MCF 10A (cell line): ENCODE measurements around the gene CYP11A1. TPM values are rescaled to one million over a fixed set of nuclear protein-coding genes. Genes with fewer than 3 reads are reported as not detected.

Experiments
- BruUV-seq: library from RNA; stranded (reverse); fragments of 400-500 nt; replicated peaks from 2 replicates; lab custom pipeline; 2021; lab: Mats Ljungman, UMichigan
- CTCF ChIA-PET: fragments of 300-600 bp; sonication (Branson Sonifier 250); formaldehyde crosslinking; extraction: SDS; loops from one replicate; lab custom pipeline; 2021; ENCODE audit warnings: antibody characterized with exemption, inconsistent platforms; lab: Yijun Ruan, JAX
- POLR2A ChIA-PET: fragments of 300-600, 350-650 bp; sonication (Branson Sonifier 250); formaldehyde crosslinking; extraction: SDS; loops from one replicate; lab custom pipeline; 2020; ENCODE audit warnings: antibody characterized with exemption, inconsistent platforms; lab: Yijun Ruan, JAX
- DNase-seq: peaks from one replicate; pipeline ENCODE4 v3.0.0-alpha.2; 2018; ENCODE audit not compliant: unreplicated experiment
- H3K27ac Mint-ChIP-seq: one replicate; pipeline ENCODE4 v1.8.0; 2022; ENCODE audit warnings: mild to moderate bottlenecking, low read depth, mixed read lengths; ENCODE audit not compliant: unreplicated experiment
- H3K27me3 Mint-ChIP-seq: one replicate; pipeline ENCODE4 v1.8.0; 2022; ENCODE audit warnings: mixed read lengths; ENCODE audit not compliant: insufficient read depth, unreplicated experiment
- H3K36me3 Mint-ChIP-seq: one replicate; pipeline ENCODE4 v1.8.0; 2022; ENCODE audit warnings: mild to moderate bottlenecking, moderate library complexity, mixed read lengths; ENCODE audit not compliant: insufficient read depth, unreplicated experiment
- H3K4me1 Mint-ChIP-seq: one replicate; pipeline ENCODE4 v1.8.0; 2022; ENCODE audit warnings: mixed read lengths; ENCODE audit not compliant: insufficient read depth, unreplicated experiment
- H3K4me3 Mint-ChIP-seq: one replicate; pipeline ENCODE4 v1.8.0; 2022; ENCODE audit warnings: mild to moderate bottlenecking, moderate library complexity, mixed read lengths; ENCODE audit not compliant: unreplicated experiment
- H3K9me3 Mint-ChIP-seq: one replicate; pipeline ENCODE4 v1.8.0; 2022; ENCODE audit warnings: mixed read lengths; ENCODE audit not compliant: unreplicated experiment
- CTCF ChIP-seq: fragments of 200-600 bp; IDR thresholded peaks from one replicate; pipeline ENCODE4 v1.8.0; 2022; ENCODE audit warnings: antibody characterized with exemption, mild to moderate bottlenecking; ENCODE audit not compliant: unreplicated experiment
- intact Hi-C: fragments of 100-400 bp; cut with micrococcal nuclease; formaldehyde crosslinking; loops from 2 replicates; pipeline ENCODE4 v1.14.1; 2022
- total RNA-seq: library from RNA; stranded (reverse); gene quantifications from 2 replicates; pipeline ENCODE4 v1.2.3, GENCODE V29; 2022

Gene CYP11A1
- total RNA-seq, 1 experiment from 2014 or later, result not detected

- intact Hi-C loops, result no loop called here
- no peaks in the 10 kb centered on the region for H3K27me3 Mint-ChIP-seq
- TF ChIP-seq CTCF, result no peak
- no peak for DNase-seq
- H3K36me3 Mint-ChIP-seq, result no peaks in the 10 kb centered on the region
- no peak overlapping the region for H3K27ac Mint-ChIP-seq
- ChIA-PET CTCF (interaction anchor here (1.0 to 9.4 kb wide), 3 partner anchors 46 to 245 kb away, joined by 3 to 112 read pairs (median 9); no protein-coding TSS in a partner anchor), POLR2A (interaction anchor here (0.5 kb wide), 1 partner anchor 14 kb away, joined by 4 read pairs; no protein-coding TSS in a partner anchor)
- H3K4me3 Mint-ChIP-seq, result no peak overlapping the region
- peaks cover 17% of the 10 kb centered on the region for H3K4me1 Mint-ChIP-seq
- BruUV-seq, result no TSS peak
- no peaks in the 10 kb centered on the region for H3K9me3 Mint-ChIP-seq
Observed at GRCh38 chr15:74386496-74387140, 19.2 kb upstream of the CYP11A1 start.

- no peak overlapping the region for H3K27ac Mint-ChIP-seq
- no peaks in the 10 kb centered on the region for H3K36me3 Mint-ChIP-seq
- no TSS peak for BruUV-seq
- no peaks in the 10 kb centered on the region for H3K9me3 Mint-ChIP-seq
- CTCF ChIA-PET, result interaction anchor here (0.6 to 9.4 kb wide), 6 partner anchors 10 to 246 kb away, joined by 3 to 112 read pairs (median 7); no protein-coding TSS in a partner anchor
- no peaks in the 10 kb centered on the region for H3K27me3 Mint-ChIP-seq
- TF ChIP-seq CTCF, result no peak
- no peak overlapping the region for H3K4me3 Mint-ChIP-seq
- POLR2A ChIA-PET, result no interaction called here
- intact Hi-C loops, result no loop called here
- DNase-seq, result no peak
- peaks cover 17% of the 10 kb centered on the region for H3K4me1 Mint-ChIP-seq
Observed at GRCh38 chr15:74385733-74386132, 18.3 kb upstream of the CYP11A1 start.

GRCh38 chr15:74384881-74385643 is 17.6 kb upstream of the CYP11A1 start:
- no peaks in the 10 kb centered on the region for H3K27me3 Mint-ChIP-seq
- H3K9me3 Mint-ChIP-seq, result no peaks in the 10 kb centered on the region
- CTCF ChIA-PET, result interaction anchor here (0.6 to 9.4 kb wide), 9 partner anchors 10 to 247 kb away, joined by 3 to 112 read pairs (median 5); no protein-coding TSS in a partner anchor
- H3K4me1 Mint-ChIP-seq, result peaks cover 17% of the 10 kb centered on the region
- BruUV-seq, result no TSS peak
- peak; percentile 51 for DNase-seq
- H3K27ac Mint-ChIP-seq, result no peak overlapping the region
- POLR2A ChIA-PET, result interaction anchor here (0.8 to 2.0 kb wide), 2 partner anchors 77 to 230 kb away, joined by 3 to 5 read pairs; partner anchors contain the start of gene CLK3
- H3K36me3 Mint-ChIP-seq, result no peaks in the 10 kb centered on the region
- intact Hi-C loops, result no loop called here
- no peak for TF ChIP-seq CTCF
- H3K4me3 Mint-ChIP-seq, result no peak overlapping the region

- BruUV-seq, result no TSS peak
- TF ChIP-seq CTCF, result no peak
- Mint-ChIP-seq H3K27ac (no peak overlapping the region), H3K4me1 (peaks cover 17% of the 10 kb centered on the region), H3K9me3 (no peaks in the 10 kb centered on the region), H3K36me3 (no peaks in the 10 kb centered on the region), H3K4me3 (no peak overlapping the region), H3K27me3 (no peaks in the 10 kb centered on the region)
- intact Hi-C loops, result no loop called here
- no peak for DNase-seq
- ChIA-PET CTCF (interaction anchor here (0.6 to 9.4 kb wide), 8 partner anchors 9 to 247 kb away, joined by 3 to 112 read pairs (median 6); no protein-coding TSS in a partner anchor), POLR2A (interaction anchor here (0.8 to 2.0 kb wide), 2 partner anchors 77 to 231 kb away, joined by 3 to 5 read pairs; partner anchors contain the start of gene CLK3)
Observed at GRCh38 chr15:74384566-74384880, 17.1 kb upstream of the CYP11A1 start.
